ENCODE measurements around the gene UBL7.
"Not testable (repeated sequence)": the region's sequence is repeated elsewhere in the genome, so short reads cannot be mapped to it uniquely, and the experiment has no call there.

Gene UBL7

GRCh38 chr15:74464216-74464615 is 3.3 kb upstream of the UBL7 start:
- no peak overlapping the region for H3K4me3 ChIP-seq (replicated peaks; ENCODE audit: insufficient read depth, low read length)
- H3K27ac ChIP-seq (replicated peaks) = peak overlapping the region; percentile 32
- TF ChIP-seq SPI1 (IDR thresholded peaks at IDR 0.05; ENCODE audit: borderline replicate concordance, low read depth) = peak; percentile 92
- TF ChIP-seq POLR2AphosphoS5 (IDR thresholded peaks at IDR 0.05; ENCODE audit: low read depth) = peak; percentile 35; the same call in 1 of the 2 replicates
- no peak; the same call in 1 of the 2 replicates for TF ChIP-seq GABPA (IDR thresholded peaks at IDR 0.05; ENCODE audit: low read depth)
- H3K27me3 ChIP-seq (ENCODE audit: insufficient read depth, poor library complexity, severe bottlenecking) = no peaks in the 10 kb centered on the region
- DNase-seq (ENCODE audit: low read depth in 1 of 2, low spot score in 1 of 2) = peak; percentile 78 to 81

DNA sequence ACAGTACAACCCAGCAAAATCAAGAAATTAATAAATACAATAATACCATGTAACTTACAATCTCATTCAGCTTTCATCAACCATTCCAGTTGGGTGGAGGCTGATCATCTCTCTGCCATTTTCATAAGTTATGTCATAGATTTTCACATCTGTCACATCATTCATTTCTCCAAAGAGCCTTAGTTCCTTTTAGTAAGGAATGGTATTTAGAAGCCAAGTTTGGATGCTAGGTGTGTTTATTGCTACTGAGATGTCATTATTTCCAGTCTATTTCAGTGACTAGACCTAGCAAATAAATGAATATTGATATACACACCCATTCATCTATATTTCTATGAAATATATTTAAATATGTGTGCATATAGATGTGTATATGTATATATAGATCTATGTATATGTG is 2.7 kb upstream of the UBL7 start:
- H3K27me3 ChIP-seq (ENCODE audit: insufficient read depth, poor library complexity, severe bottlenecking) = no peaks in the 10 kb centered on the region
- DNase-seq (ENCODE audit: low read depth in 1 of 2, low spot score in 1 of 2) = no peak
- H3K4me3 ChIP-seq (replicated peaks; ENCODE audit: insufficient read depth, low read length) = no peak overlapping the region
- no peak overlapping the region for H3K27ac ChIP-seq (replicated peaks)
- TF ChIP-seq SPI1 (IDR thresholded peaks at IDR 0.05; ENCODE audit: borderline replicate concordance, low read depth) (no peak), REST (IDR thresholded peaks at IDR 0.05; ENCODE audit: insufficient replicate concordance, low read depth) (no peak), POLR2AphosphoS5 (IDR thresholded peaks at IDR 0.05; ENCODE audit: low read depth) (no peak), GABPA (IDR thresholded peaks at IDR 0.05; ENCODE audit: low read depth) (no peak), CTCF (IDR thresholded peaks at IDR 0.05; ENCODE audit: insufficient read depth, low read length) (no peak)

DNA sequence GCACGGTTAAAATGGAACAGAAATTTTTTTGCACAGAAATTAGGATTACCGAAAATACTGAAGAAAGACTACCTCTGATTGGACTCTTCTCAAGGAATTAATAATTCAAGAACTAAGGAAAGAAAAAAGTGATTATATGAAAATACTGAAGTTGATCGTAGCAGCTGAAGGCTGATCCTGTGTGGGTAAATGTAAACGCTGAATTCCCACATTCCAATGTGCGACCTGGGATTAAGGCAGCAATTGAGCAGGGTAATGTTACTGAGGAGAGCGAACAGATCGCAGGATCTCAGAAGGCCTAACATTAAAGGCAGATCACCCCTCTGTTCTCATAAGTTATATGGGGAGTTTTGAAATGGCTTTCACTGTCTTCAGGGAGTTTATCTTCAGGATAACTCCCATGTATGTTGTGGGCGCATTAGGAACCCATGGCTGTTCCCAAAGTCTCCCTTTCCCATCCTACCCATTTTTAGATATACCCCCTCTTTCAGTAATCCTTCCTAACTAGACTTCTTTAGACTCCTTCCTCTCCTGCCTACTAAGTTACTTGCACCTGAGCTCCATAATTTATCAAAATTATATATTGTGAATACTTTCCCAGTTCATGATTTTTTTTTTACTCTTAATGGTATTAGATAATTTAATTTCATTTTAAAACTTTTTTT is 1.0 kb upstream of the UBL7 start:
- H3K4me3 ChIP-seq (replicated peaks; ENCODE audit: insufficient read depth, low read length) = peak overlapping the region; percentile 91
- DNase-seq (ENCODE audit: low read depth in 1 of 2, low spot score in 1 of 2) = no peak
- H3K27ac ChIP-seq (replicated peaks) = peak overlapping the region; percentile 77
- H3K27me3 ChIP-seq (ENCODE audit: insufficient read depth, poor library complexity, severe bottlenecking) = no peaks in the 10 kb centered on the region
- no peak for TF ChIP-seq GABPA (IDR thresholded peaks at IDR 0.05; ENCODE audit: low read depth)
- no peak for TF ChIP-seq SPI1 (IDR thresholded peaks at IDR 0.05; ENCODE audit: borderline replicate concordance, low read depth)
- TF ChIP-seq REST (IDR thresholded peaks at IDR 0.05; ENCODE audit: insufficient replicate concordance, low read depth) = no peak
- TF ChIP-seq POLR2AphosphoS5 (IDR thresholded peaks at IDR 0.05; ENCODE audit: low read depth) = no peak
- no peak for TF ChIP-seq CTCF (IDR thresholded peaks at IDR 0.05; ENCODE audit: insufficient read depth, low read length)

- peak; percentile 7; the same call in 1 of the 2 replicates for TF ChIP-seq SPI1 (IDR thresholded peaks at IDR 0.05; ENCODE audit: borderline replicate concordance, low read depth)
- no peak for TF ChIP-seq POLR2AphosphoS5 (IDR thresholded peaks at IDR 0.05; ENCODE audit: low read depth)
- DNase-seq (ENCODE audit: low read depth in 1 of 2, low spot score in 1 of 2) = no peak
Observed at GRCh38 chr15:74460298-74460697, 662 bp downstream of the UBL7 start.

DNA sequence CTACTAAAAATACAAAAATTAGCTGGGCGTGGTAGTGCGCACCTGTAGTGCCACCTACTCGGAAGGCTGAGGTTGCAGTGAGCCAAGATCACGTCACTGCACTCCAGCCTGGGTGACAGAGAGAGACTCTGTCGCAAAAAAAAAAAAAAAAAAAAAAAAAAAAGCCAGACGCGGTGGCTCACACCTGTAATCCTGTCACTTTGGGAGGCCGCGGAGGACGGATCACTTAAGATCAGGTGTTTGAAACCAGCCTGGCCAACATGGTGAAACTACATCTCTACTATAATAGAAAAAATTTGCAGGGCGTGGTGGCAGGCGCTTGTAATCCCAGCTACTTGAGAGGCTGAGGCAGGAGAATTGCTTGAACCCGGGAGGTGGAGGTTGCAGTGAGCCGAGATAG is 1.2 kb downstream of the UBL7 start:
- H3K27me3 ChIP-seq (ENCODE audit: insufficient read depth, poor library complexity, severe bottlenecking); DNase-seq (ENCODE audit: low read depth in 1 of 2, low spot score in 1 of 2); H3K4me3 ChIP-seq (replicated peaks; ENCODE audit: insufficient read depth, low read length); H3K27ac ChIP-seq (replicated peaks): not testable (repeated sequence)

More at GRCh38 chr15:74460298-74460697, 662 bp downstream of the UBL7 start:
- peak overlapping the region; percentile 77 for H3K27ac ChIP-seq (replicated peaks)
- peak overlapping the region; percentile 91 for H3K4me3 ChIP-seq (replicated peaks; ENCODE audit: insufficient read depth, low read length)
- no peaks in the 10 kb centered on the region for H3K27me3 ChIP-seq (ENCODE audit: insufficient read depth, poor library complexity, severe bottlenecking)
